DMS 273 (cell line): ENCODE results near the gene SUSD3.
A peak's percentile ranks its signal among the peaks of the same experiment; 100 is the strongest.

Experiments
- DNase-seq: peaks from one replicate; lab custom pipeline; 2025; ENCODE audit not compliant: unreplicated experiment; lab: John Stamatoyannopoulos, UW

Gene SUSD3

DNA sequence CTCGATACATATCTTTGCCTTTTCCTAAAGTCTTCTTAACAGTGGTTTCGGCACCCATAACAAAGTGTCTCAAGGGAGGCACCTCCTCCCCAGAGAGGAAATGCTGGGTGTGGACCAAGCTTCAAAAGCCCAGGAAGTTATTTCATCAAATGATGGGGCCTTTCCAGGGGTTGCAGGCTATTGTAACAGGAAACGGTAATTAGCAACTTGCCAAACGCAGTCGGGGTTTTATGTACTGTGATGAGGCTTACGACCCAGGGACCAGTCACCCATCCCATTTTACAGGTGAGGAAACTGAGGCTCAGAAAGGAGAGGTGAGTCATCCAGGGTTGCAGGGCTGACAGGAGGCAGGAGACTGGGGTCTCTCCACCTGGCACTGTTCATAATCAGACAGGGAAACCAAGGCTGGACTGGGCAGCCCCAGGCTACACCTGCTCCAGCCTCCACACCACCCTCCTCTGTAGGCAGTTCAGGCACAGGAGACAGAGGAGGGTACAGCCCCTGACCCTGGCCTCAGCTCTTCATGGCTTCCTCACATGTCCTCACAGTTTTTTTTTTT is 30.0 kb upstream of the SUSD3 start:
- no peak for DNase-seq

DNA sequence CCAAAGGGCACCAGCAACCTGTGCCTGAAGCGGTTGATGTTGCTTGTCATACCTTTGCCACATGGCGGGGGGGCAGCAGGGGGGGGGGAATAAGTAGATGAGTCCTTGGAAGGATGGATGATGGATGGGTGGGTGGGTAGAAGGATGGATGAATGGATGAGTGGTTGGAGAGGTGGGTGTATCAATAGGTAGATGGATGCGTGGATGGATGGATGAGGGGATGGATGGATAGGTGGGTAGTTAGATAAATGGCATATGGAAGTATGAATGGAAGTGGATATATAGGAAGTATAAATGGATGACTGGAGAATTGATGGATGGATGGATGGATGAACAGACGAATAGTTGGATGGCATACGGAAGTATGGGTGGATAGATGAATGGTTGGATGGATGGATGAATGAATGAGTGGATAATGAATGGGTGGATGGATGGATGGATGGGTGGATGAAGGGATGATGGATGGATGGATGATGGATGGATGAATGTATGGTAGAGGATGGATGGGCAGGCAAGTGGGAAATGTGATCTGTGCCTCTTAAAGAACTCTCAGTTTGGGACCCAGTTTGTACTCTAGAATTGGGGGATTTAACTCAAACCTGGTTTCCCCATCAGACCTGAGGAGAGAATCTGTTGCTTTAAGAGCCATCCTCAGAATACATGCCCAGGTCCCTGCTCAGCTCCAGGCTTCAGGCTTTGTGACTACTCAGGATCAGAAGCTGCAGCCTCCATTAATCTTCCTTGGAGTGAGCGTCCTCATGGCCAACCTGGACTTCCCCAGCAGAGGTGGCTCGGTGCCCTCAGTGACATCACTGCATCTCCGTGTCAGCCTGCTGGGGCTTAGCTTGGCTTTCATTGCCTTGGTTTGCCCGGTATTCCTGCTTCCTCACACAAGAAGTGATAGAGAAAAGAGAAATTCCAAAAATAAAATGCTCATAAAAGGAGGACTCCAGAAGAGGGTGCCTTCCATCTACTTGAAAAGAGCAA is 27.6 kb upstream of the SUSD3 start:
- no peak for DNase-seq

DNA sequence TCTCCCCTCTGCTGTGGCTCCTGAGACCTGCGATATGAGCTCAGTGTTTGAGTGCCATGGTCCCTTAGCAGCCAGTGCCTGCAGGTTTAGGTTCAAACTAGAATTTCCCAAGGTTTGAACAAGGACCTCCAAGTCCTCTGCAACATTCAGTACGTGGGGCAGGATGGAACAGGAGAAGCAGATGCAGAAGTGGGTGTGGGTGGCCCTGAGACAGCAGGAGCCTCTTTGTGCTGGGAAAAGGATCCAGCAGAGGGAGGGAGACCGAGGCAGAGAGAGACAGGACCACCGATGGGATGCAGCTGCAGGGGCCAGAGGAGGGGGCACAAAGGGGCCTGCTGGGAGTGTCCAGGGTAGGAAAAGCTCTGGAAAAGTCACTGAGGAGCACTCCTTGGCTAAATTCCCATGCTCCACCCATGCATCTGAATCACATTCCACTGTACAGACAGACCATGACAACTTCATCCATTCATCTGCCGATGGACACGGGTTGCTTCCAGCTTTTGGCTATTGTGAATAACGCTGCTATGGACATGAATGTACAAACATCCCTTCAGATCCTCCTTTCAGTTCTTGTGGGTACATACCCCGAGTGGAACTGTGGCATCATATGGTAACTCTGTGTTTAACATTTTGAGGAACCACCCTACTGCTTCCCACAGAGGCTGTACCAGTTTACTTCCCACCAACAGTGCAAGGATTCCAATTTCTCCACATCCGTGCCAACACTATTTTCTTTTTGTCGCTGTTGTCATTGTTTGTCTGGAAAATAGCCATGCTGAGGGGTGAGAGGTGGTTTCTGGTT is 26.7 kb upstream of the SUSD3 start:
- DNase-seq, result no peak

DNA sequence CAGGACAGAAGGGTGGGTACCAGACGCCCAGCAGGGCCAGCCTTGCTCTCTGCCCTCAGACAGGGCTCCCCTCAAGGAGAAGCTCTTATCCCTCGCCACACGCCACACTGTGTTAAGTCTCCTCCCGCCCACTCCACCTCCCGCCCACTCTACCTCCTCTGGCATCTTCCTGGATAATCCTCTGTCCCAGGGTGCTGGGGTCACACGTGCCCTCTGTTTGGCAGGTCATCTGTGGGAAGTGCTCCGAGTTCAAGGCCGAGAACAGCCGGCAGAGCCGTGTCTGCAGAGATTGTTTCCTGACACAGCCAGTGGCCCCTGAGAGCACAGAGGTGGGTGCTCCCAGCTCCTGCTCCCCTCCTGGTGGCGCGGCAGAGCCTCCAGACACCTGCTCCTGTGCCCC is 26.0 kb upstream of the SUSD3 start:
- no peak for DNase-seq

DNA sequence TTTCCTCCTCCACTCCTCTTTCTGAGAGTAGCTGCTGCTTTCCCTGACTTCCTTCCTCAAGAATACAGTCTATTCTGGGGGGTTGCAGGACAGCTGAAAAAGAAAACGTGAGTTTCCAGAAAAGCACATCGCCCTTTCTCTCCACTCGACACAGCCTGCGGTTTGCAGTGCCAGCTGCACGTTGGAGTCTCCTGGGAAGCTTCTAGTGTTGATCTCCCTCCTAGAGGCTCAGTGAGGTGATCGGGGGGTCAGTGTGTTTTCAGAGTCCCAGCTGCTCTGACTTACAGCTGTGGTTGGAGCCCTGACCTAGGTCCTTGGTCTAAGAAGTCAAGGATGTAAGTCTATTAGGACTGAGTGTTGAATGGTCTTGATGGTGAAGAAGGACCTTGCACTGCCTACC is 25.0 kb upstream of the SUSD3 start:
- peak; percentile 23 for DNase-seq

DNA sequence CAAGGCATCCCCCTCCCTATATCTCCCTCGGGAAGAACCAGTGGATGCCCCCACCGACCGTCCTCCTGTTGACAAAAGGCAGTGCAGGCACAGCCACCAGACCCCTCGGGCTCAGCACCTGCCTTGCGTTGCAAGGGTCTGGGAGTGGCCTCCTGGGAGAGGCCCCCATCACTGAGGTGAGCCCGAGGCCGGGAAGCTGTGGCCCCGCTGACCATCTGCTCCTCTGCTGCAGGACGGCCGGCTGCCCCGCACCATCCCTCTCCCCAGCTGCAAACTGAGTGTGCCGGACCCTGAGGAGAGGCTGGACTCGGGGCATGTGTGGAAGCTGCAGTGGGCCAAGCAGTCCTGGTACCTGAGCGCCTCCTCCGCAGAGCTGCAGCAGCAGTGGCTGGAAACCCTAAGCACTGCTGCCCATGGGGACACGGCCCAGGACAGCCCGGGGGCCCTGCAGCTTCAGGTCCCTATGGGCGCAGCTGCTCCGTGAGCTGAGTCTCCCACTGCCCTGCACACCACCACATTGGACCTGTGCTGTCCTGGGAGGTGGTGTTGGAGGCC is 23.3 kb upstream of the SUSD3 start:
- no peak for DNase-seq

DNA sequence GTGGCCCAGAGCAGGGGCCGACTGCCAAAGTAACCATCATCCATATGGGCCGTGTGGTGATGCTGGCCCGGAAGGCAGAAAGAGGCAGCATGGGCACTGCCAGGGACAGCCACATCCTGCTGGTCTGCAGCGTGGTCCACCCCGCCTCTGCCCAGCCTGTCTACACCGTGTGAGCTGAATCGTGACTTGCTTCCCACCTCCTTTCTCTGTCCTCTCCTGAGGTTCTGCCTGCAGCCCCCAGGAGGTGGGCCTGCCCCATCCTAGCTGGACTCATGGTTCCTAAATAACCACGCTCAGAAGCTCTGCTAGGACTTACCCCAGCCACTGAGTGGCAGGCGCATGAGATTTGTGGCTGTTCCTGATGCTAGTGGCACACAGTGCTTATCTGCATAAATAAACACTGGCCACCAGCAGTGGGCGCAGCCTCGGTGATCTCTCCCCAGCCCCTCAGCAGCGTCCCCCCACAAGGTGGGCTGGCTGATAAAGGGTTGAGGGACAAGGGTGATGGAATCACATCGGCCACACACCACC is 22.6 kb upstream of the SUSD3 start:
- peak; percentile 7 for DNase-seq

DNA sequence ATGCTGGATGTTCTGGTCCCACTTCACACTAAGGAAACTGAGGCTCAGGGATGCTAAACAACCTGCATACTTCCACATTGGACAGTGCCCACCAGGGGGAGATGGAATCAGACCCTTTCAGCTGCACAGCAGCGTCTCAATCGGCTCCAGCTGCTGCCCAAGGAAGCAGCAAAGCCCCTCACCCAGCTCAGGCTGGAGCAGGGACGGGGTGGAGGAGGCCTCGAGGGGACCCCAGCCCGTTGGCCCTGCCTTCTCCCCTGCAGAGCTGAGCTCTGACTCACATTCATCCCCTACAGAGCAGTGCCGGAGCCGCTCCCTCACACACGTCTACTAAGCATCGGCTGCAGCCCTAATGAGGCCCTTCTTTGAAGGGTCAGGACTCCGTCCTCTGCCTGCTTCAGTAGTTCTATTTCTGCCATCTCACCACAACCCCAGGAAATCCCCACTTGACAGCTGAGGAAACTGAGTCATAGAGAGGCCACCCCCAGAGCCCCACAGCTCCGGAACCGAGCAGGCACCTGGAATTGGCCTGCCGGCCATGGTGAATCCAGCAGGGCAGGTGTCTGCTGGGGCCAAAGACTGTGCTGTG is 21.5 kb upstream of the SUSD3 start:
- no peak for DNase-seq

DNA sequence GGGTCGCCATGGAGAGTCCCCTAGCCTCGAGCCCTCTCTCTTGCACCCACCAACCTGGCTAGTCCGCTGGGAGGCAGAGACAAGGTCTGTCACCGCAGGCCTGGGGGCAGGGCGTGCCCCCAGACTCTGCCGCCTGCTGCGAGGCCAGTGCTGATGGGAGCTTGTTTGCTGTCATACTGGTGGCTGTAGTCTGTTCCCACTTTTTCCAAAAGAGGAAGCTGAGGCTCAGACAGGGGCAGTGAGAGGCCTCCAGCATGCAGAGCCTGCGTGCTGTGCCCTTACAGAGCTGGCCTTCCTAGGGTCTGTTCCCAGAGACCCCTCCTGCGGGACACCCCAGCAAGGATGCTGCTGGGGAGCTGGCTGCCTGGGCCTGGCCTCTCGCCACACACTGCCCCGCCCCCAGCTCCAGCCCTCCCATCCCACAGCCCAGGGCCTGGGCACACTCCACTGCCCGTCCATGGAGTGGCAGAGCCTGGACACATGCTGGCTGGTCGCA is 21.0 kb upstream of the SUSD3 start:
- DNase-seq, result no peak

DNA sequence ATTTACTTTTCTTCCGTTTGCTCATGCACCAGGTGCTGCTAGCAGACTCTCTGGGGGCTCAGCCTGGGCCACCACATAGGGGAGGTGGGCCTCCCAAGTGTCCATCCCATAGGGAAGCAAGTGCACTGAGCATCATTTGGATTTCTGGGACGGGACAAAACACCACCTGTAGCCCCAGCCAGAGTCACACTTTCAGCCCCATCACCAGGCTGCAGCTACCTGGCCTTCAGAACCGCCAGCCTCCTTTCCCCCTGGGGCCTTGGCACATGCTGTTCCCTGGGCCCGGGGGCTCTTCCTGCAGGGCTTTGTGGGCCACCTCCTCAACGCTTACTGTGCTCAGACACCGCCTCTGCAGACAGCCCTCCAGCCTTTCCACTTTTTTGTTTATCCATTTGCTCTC is 19.6 kb upstream of the SUSD3 start:
- no peak for DNase-seq

DNA sequence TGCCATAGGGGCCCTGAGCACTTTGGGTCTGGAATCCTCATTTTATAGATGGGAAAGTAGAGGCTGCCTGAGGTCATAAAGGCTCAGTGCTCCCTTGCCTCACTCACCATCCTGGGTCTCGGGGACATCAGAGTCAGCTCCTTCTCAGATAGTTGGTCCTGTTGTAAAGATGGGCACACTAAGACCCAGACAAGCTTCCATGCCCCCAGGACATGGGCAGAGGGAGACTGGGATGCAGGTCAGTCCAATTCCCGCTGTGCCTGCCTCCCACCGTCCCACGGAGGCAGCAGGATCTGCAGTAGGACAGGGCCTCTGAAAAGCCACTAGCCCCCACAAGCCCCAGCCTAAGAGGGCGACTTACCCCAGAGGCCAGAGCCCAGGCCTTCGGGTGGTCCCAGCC is 19.0 kb upstream of the SUSD3 start:
- no peak for DNase-seq

DNA sequence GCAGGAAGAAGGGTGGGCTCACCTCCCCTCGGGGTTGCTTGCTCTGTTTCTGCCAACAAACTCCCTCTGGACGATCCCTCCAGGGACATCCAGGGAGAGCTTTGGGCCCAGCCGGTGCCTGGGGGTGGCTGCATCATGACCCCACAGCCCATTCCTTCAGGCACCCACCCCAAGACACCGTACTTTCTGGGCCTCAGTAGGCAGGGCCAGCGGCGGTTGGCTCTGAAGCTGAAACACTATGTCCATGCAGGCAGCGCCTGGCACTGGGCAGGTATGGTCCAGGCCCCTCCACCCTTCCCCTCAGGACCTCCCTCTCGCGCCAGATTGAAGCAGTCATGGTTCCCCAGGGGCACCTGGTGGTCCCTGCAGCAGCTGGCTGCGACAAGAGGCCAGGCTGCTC is 18.5 kb upstream of the SUSD3 start:
- DNase-seq, result no peak

DNA sequence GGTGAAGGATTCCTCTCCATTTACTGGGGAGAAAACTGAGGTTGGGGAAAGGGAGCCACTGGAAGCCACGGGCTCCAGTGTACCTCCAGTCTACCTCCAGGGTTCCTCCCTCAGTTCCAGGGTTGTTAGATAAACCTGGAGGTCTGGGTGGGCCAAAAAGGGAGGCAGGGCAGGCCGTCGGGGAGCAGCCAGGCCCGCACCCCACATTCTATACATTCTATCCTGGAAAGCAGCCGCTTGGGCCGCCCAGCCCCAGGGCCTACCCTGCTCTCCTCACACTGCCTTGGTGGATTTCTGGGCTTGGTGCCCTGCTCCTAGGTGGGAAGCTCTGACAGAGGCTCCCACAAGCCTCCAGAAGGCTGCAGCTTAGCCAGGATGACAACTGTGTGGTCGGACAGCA is 18.1 kb upstream of the SUSD3 start:
- no peak for DNase-seq

DNA sequence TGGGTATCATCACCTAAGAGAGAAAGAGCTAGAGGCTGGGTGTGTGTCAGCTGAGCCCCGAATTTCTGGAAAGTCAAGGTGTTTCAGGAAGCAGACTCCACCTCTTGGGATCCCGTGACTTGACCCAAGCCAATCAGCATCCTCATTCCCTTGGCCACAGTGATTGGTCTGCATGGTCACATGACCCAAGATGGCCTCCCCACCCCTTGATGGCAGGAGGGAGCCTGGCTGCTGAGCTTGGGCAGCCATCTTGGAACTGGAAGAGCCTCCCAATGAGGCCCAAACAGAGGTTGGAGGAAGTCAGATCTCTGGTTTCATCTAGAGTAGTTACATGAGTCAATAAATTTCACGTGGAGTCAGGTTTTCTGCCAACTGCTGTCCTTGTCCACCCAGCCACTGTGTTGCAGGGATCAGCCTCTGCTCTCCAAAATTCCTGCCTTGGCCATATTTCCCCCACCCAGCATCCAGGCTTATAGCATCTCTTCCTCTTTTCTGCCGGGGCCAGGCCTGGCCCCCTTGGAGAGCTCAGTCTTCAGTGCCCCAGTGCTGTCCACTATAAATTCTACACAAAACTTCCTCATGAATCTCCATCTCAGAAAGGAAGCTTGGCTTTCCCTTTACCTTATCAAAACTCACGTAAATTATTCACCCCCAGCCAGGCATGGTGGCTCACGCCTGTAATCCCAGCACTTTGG is 17.2 kb upstream of the SUSD3 start:
- DNase-seq, result peak; percentile 43

DNA sequence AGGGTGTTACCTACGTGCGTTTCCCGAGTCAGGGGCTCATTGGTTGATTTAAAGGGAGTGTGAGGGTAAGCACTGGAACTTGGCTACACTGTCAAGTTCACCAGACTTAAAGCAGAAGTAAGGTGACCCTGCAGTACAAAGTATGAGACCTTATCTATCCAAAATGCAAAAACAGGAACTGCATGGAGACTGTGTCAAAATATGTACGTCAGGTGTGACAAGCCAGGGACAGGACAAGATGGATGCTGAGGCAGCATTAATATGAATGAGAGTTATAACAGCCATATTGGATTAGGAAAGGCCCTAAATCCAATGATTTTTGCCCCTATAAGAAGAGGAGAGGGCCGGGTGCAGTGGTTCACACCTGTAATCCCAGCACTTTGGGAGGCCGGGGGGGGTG is 15.4 kb upstream of the SUSD3 start:
- no peak for DNase-seq

DNA sequence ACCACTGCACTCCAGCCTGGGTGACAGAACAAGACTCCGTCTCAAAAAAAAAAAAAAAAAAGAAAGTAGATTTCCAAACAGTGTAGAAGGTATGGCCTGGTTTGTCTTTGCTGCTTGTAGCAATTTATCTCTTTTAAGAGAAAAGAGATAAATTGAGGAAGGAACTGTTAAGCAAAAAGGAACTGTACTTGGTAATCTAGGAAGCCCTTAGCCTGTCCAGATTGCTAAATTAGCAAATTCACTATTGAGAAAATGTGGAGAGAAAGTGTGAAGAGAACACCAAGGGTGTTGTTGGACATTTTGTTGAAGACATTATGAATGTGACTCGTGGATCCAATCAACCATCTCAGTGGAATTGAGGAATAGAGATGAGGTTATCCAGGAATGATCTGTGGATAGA is 13.0 kb upstream of the SUSD3 start:
- no peak for DNase-seq

DNA sequence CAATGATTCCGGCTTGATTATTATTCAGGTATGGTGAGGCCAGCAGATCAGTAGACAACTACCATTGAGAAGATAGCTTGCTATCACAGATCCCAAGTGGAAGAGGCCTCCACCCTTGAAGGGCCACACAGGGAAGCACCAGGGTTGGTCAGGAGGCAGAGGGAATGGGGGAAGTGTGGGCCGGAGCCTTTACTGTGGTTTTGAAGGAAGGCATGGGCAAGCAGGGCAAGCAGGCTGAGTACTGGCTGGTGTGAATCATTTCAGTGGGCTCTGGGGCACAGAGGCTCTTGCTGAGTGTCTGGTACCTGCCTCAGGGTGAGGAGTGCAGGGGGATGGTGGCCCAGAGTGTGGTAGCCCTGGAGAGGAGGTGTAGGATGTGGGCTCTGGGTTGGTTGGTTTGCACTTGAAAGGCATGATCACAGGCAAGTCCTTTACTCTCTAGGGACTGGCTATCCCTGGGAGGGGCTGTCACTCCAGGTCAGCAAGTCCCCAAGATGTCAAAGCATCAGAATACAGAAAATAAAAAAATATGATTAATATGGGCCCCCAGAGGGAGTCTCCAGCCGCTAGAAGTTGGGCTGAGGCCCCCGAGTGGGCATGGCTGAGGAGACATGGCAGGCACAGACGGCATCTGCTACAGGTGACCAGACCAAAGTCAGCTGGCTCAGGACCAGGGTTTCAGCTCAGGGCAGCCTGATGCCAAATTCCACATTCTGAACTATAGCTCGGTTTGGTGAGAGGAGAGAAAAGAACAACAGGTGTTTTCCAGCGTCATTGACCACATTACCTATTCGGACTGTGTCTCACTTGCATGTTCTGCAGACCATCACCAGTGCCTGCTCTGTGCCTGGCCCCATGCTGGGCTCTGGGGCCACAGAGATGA is 9.7 kb upstream of the SUSD3 start:
- no peak for DNase-seq

DNA sequence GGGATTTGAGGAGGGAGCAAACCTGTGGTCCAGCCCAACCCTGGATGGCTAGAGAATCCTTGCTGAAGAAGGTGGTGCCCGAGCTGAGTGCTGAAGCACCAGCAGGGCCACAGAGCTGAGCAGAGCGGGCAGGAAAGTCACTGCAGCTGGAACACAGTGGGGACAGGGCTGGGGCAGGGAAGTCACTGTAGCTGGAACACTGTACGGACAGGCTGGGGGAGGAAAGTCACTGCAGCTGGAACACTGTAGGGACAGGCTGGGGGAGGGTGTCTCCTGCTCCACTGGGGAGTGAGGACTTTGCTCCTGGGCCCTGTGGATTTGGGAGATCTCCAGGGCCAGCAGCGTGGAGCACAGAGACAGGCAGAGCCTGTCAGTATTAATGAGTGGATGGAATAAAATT is 9.0 kb upstream of the SUSD3 start:
- DNase-seq, result no peak

DNA sequence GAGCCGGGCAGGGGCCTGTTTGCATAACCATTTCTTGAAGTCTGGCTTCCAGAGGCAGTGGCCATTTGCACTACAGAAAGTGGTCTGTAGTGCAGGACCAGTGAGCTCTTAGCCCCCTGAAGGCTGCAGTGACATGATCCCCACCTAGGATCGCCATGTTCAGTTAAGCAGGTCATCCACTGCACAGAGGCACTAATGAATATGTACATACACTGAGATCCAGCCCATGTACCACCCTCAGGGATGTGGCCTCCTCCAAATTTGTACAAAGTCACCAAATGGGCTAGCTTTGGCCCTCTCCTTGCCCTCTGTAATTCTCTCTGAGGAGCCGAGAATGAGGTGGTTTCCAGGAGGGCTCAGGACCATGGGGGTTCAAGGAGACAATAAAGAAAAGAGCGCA is 8.3 kb upstream of the SUSD3 start:
- DNase-seq, result no peak
